Skeletal muscle tissue (tissue), 4 donors: ENCODE data around the gene PIK3R3. TPM values are rescaled to one million over a fixed set of nuclear protein-coding genes. Genes with fewer than 3 reads are reported as not detected.

Experiments
- H3K27ac ChIP-seq: one replicate; pipeline ENCODE4 v1.7.0; 2013; ENCODE audit warnings: mild to moderate bottlenecking, low read depth, low read length, inconsistent platforms
- H3K27me3 ChIP-seq, 3 donors: one replicate each; pipeline ENCODE4 v1.7.0; 2013; ENCODE audit warnings: low read length in 3 of 3; ENCODE audit not compliant: control insufficient read depth in 3 of 3, insufficient read depth in 3 of 3
- H3K36me3 ChIP-seq, 3 donors: one replicate each; pipeline ENCODE4 v1.7.0; 2013; ENCODE audit warnings: low read length in 3 of 3; ENCODE audit not compliant: control insufficient read depth in 3 of 3, insufficient read depth in 3 of 3
- H3K4me1 ChIP-seq, 3 donors: one replicate each; pipeline ENCODE4 v1.7.0; 2013; ENCODE audit warnings: low read length in 3 of 3, mild to moderate bottlenecking in 3 of 3; ENCODE audit not compliant: control insufficient read depth in 3 of 3, insufficient read depth in 3 of 3
- H3K4me3 ChIP-seq, 3 donors: one replicate each; pipeline ENCODE4 v1.7.0; 2013; ENCODE audit warnings: low read length in 3 of 3
- H3K9ac ChIP-seq, 3 donors: one replicate each; pipeline ENCODE4 v1.7.0; 2013; ENCODE audit warnings: low read length in 3 of 3, mild to moderate bottlenecking in 3 of 3, moderate library complexity in 2 of 3, low read depth in 1 of 3
- H3K9me3 ChIP-seq, 3 donors: one replicate each; pipeline ENCODE4 v1.7.0; 2013; ENCODE audit warnings: low read length in 3 of 3; ENCODE audit not compliant: control insufficient read depth in 3 of 3
- total RNA-seq: library from RNA; depleted of rRNA; stranded (reverse); fragments of >200 nt; gene quantifications from one replicate; pipeline ENCODE4 v1.2.3, GENCODE V29; 2014
- donor health status: Osteomylitis.

PIK3R3 gene
- total RNA-seq, 1 donor from 2014 or later: 13.0 TPM

DNA sequence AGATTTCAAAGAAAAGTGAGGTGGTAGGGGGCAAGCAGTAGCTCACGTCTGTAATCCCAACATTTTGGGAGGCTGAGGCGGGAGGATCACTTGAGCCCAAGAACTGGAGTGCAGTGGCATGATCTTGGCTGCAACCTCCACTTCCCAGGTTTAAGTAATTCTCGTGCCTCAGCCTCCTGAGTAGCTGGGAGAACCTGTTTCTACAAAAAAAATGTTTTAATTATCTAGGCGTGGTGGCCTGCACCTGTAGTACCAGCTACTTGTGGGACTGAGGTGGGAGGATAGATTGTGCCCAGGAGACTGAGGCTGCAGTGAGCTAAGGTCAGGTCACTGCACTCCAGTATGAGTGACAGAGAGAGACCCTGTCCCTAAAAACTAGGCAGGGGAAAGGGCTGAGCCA lies 39.9 kb upstream of the PIK3R3 start:
- Histone ChIP-seq H3K27ac (no peak overlapping the region), H3K4me3 (no peak overlapping the region), H3K27me3 (peaks cover 0 to 3% (median 0%) of the 10 kb centered on the region in 3 donors), H3K4me1 (peaks cover 52 to 57% (median 54%) of the 10 kb centered on the region in 3 donors), H3K9me3 (no peaks in the 10 kb centered on the region), H3K36me3 (peaks cover 0 to 2% (median 0%) of the 10 kb centered on the region in 3 donors), H3K9ac (peak overlapping the region in 1 of 3 donors; percentile 57)

DNA sequence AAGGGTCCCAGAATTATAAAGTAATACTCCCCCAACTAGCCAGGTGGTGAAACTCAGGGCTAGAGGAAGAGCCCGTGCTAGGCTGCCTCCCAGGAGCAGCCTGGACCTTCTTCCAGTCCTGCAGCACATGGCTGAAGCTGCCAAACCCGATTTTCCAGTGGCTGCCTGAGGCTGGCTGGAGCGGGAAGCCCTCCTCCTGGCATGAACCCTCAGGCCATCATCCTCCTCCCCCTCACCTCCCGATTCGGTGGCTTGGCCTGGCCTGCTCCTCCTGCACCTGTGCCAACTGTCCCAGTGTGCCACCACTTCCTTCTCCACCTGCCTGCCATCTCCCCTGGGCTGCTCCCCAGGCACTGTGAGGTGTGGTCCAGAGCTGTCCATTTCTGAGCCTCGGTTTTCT lies 39.4 kb upstream of the PIK3R3 start:
- peaks cover 0 to 2% (median 0%) of the 10 kb centered on the region in 3 donors for H3K36me3 ChIP-seq
- peaks cover 0 to 4% (median 0%) of the 10 kb centered on the region in 3 donors for H3K27me3 ChIP-seq
- peak overlapping the region in 2 of 3 donors; percentile 21 to 57 for H3K9ac ChIP-seq
- H3K4me3 ChIP-seq: peak overlapping the region in 1 of 3 donors; percentile 30
- no peaks in the 10 kb centered on the region for H3K9me3 ChIP-seq
- peaks cover 56 to 61% (median 59%) of the 10 kb centered on the region in 3 donors for H3K4me1 ChIP-seq
- peak overlapping the region; percentile 7 for H3K27ac ChIP-seq

DNA sequence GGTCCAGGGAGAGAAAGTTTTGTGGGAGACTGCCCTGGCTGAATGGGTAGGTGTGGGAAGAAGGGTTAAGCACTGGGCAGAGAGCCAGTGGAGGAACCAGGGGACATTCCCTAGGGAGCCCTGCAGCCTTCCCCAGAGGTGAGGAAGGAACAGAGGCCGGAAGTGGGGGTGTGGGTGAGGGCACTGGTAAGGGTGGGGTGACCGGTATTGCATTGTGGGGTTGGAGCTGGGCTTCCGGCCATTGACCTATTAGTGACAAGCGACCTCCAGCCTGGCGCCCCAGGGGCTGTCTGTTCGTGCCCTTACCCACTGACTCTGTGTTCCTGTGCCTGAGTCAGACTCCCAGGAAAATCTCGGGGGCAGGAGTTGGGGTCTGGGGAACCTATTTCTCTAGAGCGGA lies 38.9 kb upstream of the PIK3R3 start:
- Histone ChIP-seq H3K9ac (peak overlapping the region in 2 of 3 donors; percentile 21 to 57), H3K9me3 (no peaks in the 10 kb centered on the region), H3K4me1 (peaks cover 61 to 65% (median 62%) of the 10 kb centered on the region in 3 donors), H3K4me3 (peak overlapping the region in 1 of 3 donors; percentile 38), H3K27me3 (peaks cover 0 to 4% (median 0%) of the 10 kb centered on the region in 3 donors), H3K27ac (peak overlapping the region; percentile 7), H3K36me3 (peaks cover 0 to 2% (median 0%) of the 10 kb centered on the region in 3 donors)

DNA sequence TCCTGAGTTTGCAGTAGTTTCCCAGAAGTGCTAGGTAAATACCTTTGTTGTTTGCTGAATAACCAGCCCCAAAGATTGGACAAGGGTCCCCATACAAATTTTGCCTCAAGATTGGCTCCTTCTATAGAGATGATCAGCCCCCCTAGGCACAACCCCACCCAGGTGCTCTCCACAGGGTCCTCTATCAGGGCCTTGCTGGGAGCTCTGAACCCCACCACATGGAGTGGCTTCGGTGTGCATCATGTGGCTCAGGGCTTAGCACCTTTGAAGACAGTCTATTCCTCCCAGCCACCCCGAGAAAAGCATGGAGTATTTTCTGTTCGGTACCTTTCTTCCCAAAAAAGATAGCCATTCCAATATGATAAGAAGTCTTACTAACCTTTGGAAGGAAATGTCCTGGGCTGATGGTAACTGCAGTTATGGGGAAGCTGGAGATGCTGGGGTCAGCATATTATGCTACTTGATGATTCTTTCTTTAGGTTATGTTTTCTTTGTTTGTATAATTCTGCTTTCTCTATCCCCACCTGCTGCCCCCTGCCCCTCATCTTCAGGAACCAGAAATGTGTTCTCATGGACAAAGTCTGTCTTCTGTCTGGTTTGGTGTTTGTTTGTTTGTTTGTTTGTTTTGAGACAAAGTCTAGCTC lies 37.5 kb upstream of the PIK3R3 start:
- Histone ChIP-seq H3K27me3 (peaks cover 0 to 4% (median 0%) of the 10 kb centered on the region in 3 donors), H3K27ac (no peak overlapping the region), H3K9ac (peak overlapping the region in 1 of 3 donors; percentile 16), H3K4me1 (peaks cover 55 to 58% (median 55%) of the 10 kb centered on the region in 3 donors), H3K4me3 (no peak overlapping the region), H3K9me3 (no peaks in the 10 kb centered on the region), H3K36me3 (no peaks in the 10 kb centered on the region)

DNA sequence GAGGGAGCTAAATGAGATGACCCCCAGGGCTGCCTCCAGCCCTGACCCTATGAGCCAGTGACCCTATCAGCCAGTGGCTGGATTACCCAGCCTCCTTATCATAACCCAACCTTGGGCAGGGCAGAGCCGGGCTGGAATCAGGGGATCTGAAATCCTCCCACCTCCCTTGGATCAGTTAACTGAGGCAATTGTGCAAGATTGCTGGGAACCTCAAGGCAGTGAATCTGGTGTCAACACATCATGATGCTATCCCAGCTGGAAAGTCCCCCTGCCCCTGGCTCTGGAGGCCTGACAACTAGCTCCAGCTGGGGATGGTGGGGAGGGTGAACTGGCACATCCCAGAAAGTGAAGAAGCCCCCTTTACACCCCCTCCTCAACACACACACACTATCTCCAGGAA lies 36.0 kb upstream of the PIK3R3 start:
- H3K27me3 ChIP-seq: peaks cover 0 to 4% (median 0%) of the 10 kb centered on the region in 3 donors
- no peaks in the 10 kb centered on the region for H3K9me3 ChIP-seq
- H3K9ac ChIP-seq: no peak overlapping the region
- H3K27ac ChIP-seq: no peak overlapping the region
- H3K4me1 ChIP-seq: peaks cover 40 to 44% (median 41%) of the 10 kb centered on the region in 3 donors
- H3K4me3 ChIP-seq: no peak overlapping the region
- no peaks in the 10 kb centered on the region for H3K36me3 ChIP-seq

DNA sequence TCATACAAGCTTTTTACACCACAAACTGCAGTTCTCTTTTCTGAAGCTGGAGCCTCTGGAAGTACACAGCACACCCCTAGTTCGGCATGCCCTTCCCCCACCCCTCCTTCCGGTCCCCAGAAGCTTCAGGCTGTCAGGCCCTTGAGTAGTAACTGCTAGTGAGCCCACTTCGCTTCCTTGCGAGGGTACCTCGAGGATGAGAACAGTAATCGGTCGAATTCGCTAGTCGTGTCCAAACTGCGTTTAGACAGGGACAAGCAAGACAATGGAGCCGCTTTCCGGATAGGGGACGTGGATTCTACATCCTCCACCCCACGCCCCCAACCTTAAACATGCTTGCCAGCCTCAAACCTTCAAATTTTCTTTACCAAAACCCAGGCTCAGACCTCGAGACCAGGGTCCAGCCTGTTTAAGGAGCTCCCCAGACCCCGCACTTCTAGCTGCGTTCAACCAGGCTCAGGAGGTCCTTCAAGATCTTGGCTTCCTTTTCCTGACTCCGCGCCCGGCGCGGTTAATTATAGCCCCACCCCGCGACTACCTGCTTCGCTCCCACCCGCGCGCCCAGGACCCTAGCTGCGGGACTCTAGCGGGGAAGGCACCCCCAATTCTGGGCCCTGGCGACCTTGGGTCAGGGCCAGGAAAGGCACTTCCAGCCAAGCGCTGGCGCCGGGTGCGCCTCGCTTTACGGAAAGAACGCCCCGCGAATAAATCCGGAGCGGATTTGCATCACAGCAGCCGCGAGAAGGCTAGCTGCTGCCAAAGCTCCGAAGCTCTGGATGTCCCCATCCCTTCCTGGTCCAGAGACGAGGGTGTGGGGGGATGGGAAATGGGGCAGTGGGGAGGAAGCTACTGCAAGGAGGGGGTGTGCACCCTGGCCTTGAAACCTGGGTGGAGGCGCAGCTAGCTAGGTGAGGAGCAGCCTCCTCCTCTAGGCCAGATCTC lies 34.4 kb upstream of the PIK3R3 start:
- H3K4me1 ChIP-seq: peaks cover 27 to 34% (median 31%) of the 10 kb centered on the region in 3 donors

DNA sequence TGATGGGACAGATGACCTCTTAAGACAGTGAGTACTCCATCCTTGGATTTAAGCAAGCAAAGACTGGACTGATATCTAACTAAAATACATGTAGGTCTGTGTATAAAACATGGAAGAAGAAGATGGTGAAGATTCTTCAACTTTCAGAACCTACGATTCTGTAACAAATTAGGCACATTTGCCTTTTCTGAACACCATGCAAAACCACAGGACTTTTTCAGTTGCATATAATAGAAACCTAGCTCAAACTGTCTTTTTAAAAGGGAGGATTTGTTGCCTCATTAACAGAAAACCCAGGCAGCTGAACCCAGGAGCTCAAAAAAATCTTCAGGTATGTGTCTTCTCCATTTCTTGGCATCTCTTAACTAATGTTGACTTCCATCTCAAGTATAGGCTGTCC lies 27.8 kb upstream of the PIK3R3 start:
- Histone ChIP-seq H3K27ac (no peak overlapping the region), H3K36me3 (no peaks in the 10 kb centered on the region), H3K9me3 (no peaks in the 10 kb centered on the region), H3K4me1 (no peaks in the 10 kb centered on the region), H3K9ac (no peak overlapping the region), H3K4me3 (no peak overlapping the region), H3K27me3 (no peaks in the 10 kb centered on the region)

More for the DNA sequence above, 34.4 kb upstream of the PIK3R3 start:
- H3K36me3 ChIP-seq: no peaks in the 10 kb centered on the region
- peak overlapping the region; percentile 78 for H3K27ac ChIP-seq
- peak overlapping the region; percentile 63 to 73 (median 72) for H3K4me3 ChIP-seq
- H3K9ac ChIP-seq: peak overlapping the region; percentile 48 to 77 (median 51)
- H3K27me3 ChIP-seq: peaks cover 0 to 4% (median 0%) of the 10 kb centered on the region in 3 donors
- H3K9me3 ChIP-seq: no peaks in the 10 kb centered on the region

DNA sequence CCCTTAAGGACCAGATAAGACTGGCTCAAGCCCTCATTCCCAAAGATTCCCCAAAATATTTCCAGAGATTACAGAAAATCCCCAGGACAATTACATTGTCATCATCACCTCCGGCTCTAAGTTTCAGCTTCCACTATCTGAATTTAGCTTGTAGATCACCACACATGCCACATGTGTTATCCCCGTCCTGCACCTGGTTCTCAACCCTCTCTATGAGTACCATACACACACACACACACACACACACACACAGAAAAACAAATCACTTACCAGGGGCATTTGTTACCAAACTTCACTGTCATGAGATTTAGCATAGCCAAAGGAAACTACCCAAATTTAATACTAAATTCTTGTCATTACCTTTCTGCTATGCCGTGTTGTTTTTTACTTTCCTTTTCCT lies 27.1 kb upstream of the PIK3R3 start:
- H3K4me3 ChIP-seq: no peak overlapping the region
- H3K4me1 ChIP-seq: no peaks in the 10 kb centered on the region
- H3K9me3 ChIP-seq: no peaks in the 10 kb centered on the region
- no peaks in the 10 kb centered on the region for H3K27me3 ChIP-seq
- H3K9ac ChIP-seq: no peak overlapping the region
- no peak overlapping the region for H3K27ac ChIP-seq
- H3K36me3 ChIP-seq: no peaks in the 10 kb centered on the region

DNA sequence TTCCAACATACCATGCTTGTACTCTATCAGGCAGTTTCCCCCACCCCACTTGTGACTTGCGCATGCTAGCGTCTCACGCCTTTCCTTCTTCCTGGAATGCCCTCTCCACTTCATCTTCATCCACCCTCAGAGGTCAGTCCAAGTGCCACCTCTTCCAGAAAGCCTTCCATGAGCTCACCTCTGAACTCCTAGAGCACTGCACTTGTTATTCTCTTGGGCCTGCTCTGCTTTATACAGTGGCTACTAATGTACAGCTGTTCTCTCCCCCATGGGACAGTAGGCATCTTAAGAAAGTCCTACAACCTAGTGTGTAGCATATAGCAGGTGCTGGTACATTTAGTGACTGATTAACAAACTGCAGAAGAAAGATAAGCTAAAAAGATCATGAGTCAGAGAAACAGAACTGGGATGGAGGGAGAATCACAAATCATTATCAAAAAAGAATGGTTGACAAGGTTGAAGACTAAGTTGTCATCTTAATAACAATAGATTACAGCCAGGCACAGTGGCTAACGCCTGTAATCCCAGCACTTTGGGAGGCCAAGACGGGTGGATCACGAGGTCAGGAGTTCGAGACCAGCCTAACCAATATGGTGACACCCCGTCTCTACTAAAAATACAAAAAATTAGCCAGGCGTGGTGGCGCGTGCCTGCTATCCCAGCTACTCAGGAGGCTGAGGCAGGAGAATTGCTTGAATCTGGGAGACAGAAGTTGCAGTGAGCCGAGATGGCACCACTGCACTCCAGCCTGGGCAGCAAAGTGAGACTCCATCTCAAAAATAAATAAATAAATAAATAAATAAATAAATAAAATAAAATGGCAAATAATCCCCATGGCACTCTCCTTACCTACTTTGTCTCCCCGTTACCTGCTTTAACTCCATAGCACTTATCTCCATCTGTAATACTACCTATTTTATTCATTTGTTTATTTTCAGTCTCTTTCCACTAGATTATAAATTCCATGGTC lies 26.2 kb upstream of the PIK3R3 start:
- Histone ChIP-seq H3K4me3 (no peak overlapping the region), H3K27ac (no peak overlapping the region), H3K9ac (no peak overlapping the region), H3K9me3 (no peaks in the 10 kb centered on the region), H3K36me3 (no peaks in the 10 kb centered on the region), H3K4me1 (no peaks in the 10 kb centered on the region), H3K27me3 (no peaks in the 10 kb centered on the region)
